GM10248 (cell line): Measurements from ENCODE around the gene GALNT17.

Experiments used
- CTCF ChIA-PET: fragments of 300-600 bp; sonication (Branson Sonifier 250); formaldehyde crosslinking; extraction: SDS; loops from one replicate; lab custom pipeline; 2021; ENCODE audit warnings: antibody characterized with exemption; lab: Yijun Ruan, JAX
- POLR2A ChIA-PET: fragments of 350-650 bp; sonication (Branson Sonifier 250); formaldehyde crosslinking; extraction: SDS; loops from one replicate; lab custom pipeline; 2020; ENCODE audit warnings: antibody characterized with exemption; lab: Yijun Ruan, JAX
- DNase-seq: peaks from one replicate; pipeline ENCODE4 v3.0.0; 2012; ENCODE audit errors: extremely low spot score
- TF ChIP-seq, protein P1 (sequence below): IDR thresholded peaks from 2 replicates; pipeline ENCODE4 v1.5.1; 2012; ENCODE audit warnings: mild to moderate bottlenecking, low read depth; ENCODE audit errors: extremely low read depth, missing control alignments, control extremely low read depth

The GALNT17 gene

DNA sequence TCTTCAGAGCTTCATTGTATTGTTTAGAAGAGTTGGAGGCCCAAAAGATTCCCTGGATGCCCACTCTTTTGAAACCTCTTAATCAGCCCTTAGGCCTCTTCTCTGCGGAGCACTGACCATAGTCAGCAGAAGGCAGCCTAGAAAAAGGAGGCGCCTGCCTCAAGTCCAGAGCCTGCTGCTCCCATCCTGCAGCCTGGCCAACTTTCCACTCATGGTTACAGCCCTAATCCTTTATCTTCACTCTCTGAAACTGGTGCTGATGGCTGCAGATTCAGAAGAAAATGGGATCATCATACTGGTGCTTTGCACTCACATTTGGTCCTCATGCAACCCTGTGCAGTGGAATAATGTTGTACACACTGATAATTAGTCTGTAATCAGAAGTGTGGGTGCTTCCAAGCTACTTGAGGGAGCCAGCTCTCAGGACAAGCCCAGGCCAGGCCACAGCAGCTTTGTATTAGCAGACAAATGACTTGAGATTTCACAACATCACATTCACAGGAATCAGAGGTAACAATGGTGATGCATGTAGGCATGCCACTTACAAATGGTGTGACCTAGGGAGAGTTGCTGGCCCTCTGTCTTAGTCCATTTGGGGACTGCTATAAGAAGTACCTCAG lies 272.9 kb downstream of the GALNT17 start:
- TF ChIP-seq, protein P1, sequence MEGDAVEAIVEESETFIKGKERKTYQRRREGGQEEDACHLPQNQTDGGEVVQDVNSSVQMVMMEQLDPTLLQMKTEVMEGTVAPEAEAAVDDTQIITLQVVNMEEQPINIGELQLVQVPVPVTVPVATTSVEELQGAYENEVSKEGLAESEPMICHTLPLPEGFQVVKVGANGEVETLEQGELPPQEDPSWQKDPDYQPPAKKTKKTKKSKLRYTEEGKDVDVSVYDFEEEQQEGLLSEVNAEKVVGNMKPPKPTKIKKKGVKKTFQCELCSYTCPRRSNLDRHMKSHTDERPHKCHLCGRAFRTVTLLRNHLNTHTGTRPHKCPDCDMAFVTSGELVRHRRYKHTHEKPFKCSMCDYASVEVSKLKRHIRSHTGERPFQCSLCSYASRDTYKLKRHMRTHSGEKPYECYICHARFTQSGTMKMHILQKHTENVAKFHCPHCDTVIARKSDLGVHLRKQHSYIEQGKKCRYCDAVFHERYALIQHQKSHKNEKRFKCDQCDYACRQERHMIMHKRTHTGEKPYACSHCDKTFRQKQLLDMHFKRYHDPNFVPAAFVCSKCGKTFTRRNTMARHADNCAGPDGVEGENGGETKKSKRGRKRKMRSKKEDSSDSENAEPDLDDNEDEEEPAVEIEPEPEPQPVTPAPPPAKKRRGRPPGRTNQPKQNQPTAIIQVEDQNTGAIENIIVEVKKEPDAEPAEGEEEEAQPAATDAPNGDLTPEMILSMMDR, result no peak
- POLR2A ChIA-PET, result no interaction called here

DNA sequence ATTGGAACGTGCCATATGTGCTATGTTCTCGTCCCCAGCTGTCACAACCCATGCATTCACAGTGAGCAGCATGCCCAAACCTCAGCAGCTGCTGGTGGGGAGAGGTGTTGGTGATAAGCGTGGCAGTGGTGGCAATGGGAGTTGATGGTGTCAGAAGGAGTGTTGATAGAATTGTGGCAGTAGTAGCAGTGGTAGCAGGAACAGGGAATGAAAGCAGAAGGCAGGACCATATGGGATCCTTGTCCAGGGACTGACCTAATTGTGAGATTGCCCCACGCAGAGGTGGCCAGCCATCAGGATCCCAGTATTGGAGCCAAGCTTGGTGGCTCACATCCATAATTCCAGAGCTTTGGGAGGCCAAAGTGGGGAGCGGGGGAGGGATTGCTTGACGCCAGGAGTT lies 276.3 kb downstream of the GALNT17 start:
- CTCF ChIA-PET, result no interaction called here
- DNase-seq, result no peak
- POLR2A ChIA-PET, result no interaction called here
- TF ChIP-seq, protein P1, result no peak

More for the DNA sequence above, 272.9 kb downstream of the GALNT17 start:
- no peak for DNase-seq
- CTCF ChIA-PET, result no interaction called here

DNA sequence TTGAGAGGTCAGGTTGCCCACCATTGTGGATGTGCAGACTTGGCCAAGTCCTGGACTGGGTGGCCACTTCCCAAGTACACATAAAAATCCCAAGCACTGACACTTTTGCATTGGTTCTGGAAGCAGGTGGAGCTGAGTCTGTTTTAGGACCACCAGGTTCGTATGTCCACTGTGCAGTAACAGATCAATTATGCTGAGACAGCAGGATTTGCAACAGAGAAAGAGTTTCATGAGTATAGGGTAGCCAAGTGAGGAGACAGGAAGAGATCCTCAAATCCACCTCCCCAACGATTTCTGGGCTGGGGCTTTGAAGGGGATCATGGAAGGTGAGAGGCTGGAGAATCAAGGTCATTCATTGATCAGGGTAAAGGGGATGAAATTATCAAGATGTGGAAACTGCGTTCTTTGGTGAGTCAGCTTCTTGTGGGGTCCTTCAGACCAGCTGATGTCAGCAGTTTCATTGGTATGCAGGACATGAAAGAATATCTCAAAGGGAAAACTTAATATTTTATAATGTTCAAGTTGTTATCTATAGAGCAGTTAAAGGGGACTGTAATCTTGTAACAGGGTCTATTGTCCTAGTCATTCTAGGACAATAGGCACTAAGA lies 277.7 kb downstream of the GALNT17 start:
- POLR2A ChIA-PET, result no interaction called here
- CTCF ChIA-PET, result interaction anchor here (1.0 kb wide), 1 partner anchor 27 kb away, joined by 3 read pairs; no protein-coding TSS in a partner anchor
- TF ChIP-seq, protein P1, result no peak
- DNase-seq, result no peak

DNA sequence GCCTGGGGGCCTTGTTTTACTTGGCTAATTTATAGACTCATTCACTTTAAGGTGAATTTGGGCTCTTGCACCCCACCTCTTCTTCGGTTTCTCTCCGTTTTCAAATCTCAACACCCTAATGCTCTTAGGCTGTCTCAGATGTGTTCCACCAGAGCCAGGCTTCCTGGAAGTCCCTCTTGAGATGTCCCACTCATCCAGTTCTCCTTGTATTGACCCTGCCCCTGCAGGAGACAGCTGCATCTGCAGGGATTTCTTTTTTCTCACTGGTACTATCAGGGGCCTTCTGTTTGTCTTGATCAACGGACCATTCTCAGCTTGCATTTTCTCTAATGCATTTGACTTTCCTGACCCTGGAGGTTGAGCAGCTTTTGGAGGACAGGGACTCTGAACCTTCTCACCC lies 279.5 kb downstream of the GALNT17 start:
- DNase-seq, result no peak
- CTCF ChIA-PET, result no interaction called here
- POLR2A ChIA-PET, result no interaction called here
- TF ChIP-seq, protein P1, result no peak

DNA sequence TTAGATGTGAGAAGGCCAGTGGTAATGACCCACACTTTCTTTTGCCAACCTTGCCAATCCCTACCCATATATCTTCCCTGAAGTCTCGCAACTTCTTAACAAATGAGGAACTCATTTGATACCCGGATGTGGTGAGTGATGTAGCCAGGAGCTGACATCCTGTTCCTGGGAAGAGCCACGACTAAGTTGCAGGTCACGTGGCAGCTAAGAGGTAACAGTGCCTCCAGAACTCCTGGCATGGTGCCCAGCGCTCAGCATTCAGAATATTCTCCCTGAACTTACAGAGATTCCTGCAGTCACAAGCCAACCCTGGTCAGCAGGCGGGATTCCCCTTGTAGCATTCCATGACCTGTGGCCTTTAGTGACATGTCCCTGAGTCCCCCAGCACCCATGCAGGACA lies 282.5 kb downstream of the GALNT17 start:
- ChIA-PET CTCF (interaction anchor here (0.6 kb wide), 1 partner anchor 14 kb away, joined by 3 read pairs; no protein-coding TSS in a partner anchor), POLR2A (no interaction called here)
- TF ChIP-seq, protein P1, result no peak
- DNase-seq, result no peak

DNA sequence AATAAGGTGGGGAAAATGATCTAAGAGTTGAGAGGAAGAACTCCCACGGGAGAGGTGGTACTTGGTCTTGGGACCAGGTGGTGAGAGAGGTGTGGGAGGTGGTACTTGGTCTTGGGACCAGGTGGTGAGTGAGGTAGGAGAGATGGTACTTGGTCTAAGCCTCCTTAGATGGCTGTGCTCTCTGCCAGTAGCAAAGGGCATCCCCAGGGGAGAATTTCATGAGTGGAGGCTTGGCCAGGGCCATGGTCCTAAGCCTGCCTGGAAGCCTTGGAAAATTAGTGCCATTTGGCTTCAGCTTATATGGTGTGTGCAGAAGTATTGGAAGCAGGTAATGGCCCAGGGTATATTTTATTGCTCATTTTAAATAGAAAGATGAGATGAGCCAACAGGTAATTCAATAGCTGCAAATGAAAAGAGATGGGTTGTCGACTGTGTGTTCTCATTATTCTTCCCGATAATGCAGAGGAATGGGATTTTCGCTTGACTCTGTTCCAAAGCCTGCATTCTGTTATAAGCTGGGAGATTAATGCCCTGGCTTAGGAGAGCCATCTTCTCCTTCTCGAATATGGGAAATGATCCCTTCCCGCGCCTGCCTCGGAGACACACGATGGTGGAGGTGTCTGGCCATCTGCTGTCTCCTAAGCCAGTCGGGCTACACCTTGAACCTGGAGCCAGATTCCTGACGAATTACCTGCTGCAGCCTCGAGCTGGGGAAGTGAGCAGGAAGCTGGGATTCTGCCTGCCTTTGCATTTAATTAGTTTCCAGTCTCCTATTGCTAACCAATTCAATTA lies 287.8 kb downstream of the GALNT17 start:
- TF ChIP-seq, protein P1, result no peak
- no peak for DNase-seq
- POLR2A ChIA-PET, result no interaction called here
- CTCF ChIA-PET, result interaction anchor here (1.0 kb wide), 1 partner anchor 282 kb away, joined by 3 read pairs; no protein-coding TSS in a partner anchor
